NCI-H510A (cell line): Measurements from ENCODE around the gene IL26.

Source experiments
- DNase-seq: peaks from one replicate; lab custom pipeline; 2025; lab: John Stamatoyannopoulos, UW

Gene IL26

DNA sequence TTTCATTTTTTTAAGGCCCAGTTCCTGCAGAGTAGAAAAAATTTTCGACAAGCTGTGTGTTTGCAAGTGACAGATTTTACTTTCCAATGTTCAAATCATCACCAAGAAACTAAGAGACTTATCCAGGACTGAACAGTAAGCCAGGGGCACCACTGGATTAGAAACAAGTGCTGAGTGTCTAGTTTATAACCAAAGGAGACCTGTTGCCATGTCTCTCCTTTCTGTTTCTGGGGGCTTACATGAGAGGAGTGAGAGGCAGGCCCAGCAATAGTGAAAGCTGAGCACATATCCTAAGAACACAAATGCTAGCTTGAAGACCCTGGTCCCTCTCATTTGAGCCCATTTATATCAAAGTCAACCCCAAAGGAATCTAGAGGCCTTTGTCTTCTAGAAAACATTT, 69.0 kb downstream of the IL26 start:
- no peak for DNase-seq

DNA sequence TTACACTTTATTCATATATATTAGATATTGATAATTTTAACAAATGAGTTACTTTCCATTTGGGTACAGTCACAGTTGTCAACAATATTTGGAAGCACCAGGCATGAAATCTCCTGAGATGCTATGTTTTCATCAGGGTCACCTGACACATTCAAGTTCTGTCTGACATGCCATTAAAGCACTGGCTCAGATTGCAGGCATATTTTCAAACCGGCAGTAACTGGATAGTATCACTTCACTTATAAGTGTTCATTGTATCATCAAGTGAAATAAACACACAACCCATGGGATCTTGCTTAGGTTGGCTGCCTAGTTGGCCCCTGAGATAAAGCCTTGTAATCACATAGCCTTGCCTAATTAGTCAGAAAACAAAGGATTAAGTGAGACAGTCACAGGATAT, 70.8 kb downstream of the IL26 start:
- DNase-seq: no peak
